GM18868 (cell line): ENCODE measurements around the gene SMAD2.
"Not testable (repeated sequence)": the region's sequence is repeated elsewhere in the genome, so short reads cannot be mapped to it uniquely, and the experiment has no call there.

Source experiments
- ATAC-seq: cut with Tn5 transposase; IDR thresholded peaks from one replicate; pipeline ENCODE4 v1.9.1; 2021; ENCODE audit warnings: mild to moderate bottlenecking, moderate library complexity; ENCODE audit not compliant: unreplicated experiment

The SMAD2 gene

GRCh38 chr18:47797126-47797525 lies 133.3 kb downstream of the SMAD2 start:
- ATAC-seq, result no peak

- ATAC-seq, result no peak
Measured at GRCh38 chr18:47795434-47795814, 135.0 kb downstream of the SMAD2 start.

GRCh38 chr18:47794725-47795433 lies 135.6 kb downstream of the SMAD2 start:
- no peak for ATAC-seq

GRCh38 chr18:47793609-47794008 lies 136.8 kb downstream of the SMAD2 start:
- no peak for ATAC-seq

GRCh38 chr18:47791461-47791985 lies 138.9 kb downstream of the SMAD2 start:
- ATAC-seq, result no peak

- ATAC-seq, result no peak
Measured at GRCh38 chr18:47790036-47790435, 140.4 kb downstream of the SMAD2 start.

- ATAC-seq, result no peak
Measured at GRCh38 chr18:47788621-47789020, 141.8 kb downstream of the SMAD2 start.

- ATAC-seq, result no peak
Measured at GRCh38 chr18:47781561-47781960, 148.9 kb downstream of the SMAD2 start.

GRCh38 chr18:47780011-47780725 lies 150.3 kb downstream of the SMAD2 start:
- no peak for ATAC-seq

GRCh38 chr18:47779381-47779780 lies 151.1 kb downstream of the SMAD2 start:
- no peak for ATAC-seq

- no peak for ATAC-seq
Measured at GRCh38 chr18:47777626-47778025, 152.8 kb downstream of the SMAD2 start.

- ATAC-seq, result no peak
Measured at GRCh38 chr18:47775961-47776360, 154.5 kb downstream of the SMAD2 start.

GRCh38 chr18:47773931-47774330 lies 156.5 kb downstream of the SMAD2 start:
- no peak for ATAC-seq

- no peak for ATAC-seq
Measured at GRCh38 chr18:47772374-47773248, 157.8 kb downstream of the SMAD2 start.

GRCh38 chr18:47771922-47772321 lies 158.5 kb downstream of the SMAD2 start:
- ATAC-seq, result no peak

- ATAC-seq, result no peak
Measured at GRCh38 chr18:47767699-47768098, 162.8 kb downstream of the SMAD2 start.

GRCh38 chr18:47767198-47767597 lies 163.3 kb downstream of the SMAD2 start:
- ATAC-seq, result not testable (repeated sequence)
